GM18505 (cell line): ENCODE measurements around the gene IL17REL.

Experiments used
- ATAC-seq: cut with Tn5 transposase; IDR thresholded peaks from one replicate; pipeline ENCODE4 v1.9.1; 2021; ENCODE audit not compliant: unreplicated experiment
- POLR2A ChIP-seq: IDR thresholded peaks from 4 replicates; pipeline ENCODE4 v1.6.1; 2011; ENCODE audit warnings: borderline replicate concordance; ENCODE audit not compliant: insufficient read depth, insufficient read length; ENCODE audit errors: extremely low read depth

IL17REL gene

GRCh38 chr22:50025993-50026392, 13.4 kb upstream of the IL17REL start:
- no peak for TF ChIP-seq POLR2A
- ATAC-seq, result no peak

- TF ChIP-seq POLR2A, result no peak
- ATAC-seq, result no peak
These were observed 9.7 kb upstream of the IL17REL start for GRCh38 chr22:50022171-50022819.

GRCh38 chr22:50020606-50021005, 8.0 kb upstream of the IL17REL start:
- TF ChIP-seq POLR2A, result no peak
- no peak for ATAC-seq

GRCh38 chr22:50019316-50019715, 6.8 kb upstream of the IL17REL start:
- TF ChIP-seq POLR2A, result no peak
- no peak for ATAC-seq

GRCh38 chr22:50018608-50019285, 6.2 kb upstream of the IL17REL start:
- ATAC-seq, result no peak
- no peak for TF ChIP-seq POLR2A

- ATAC-seq, result no peak
These were observed 5.2 kb upstream of the IL17REL start for GRCh38 chr22:50017701-50018224.

GRCh38 chr22:50016988-50017700, 4.6 kb upstream of the IL17REL start:
- ATAC-seq, result no peak
- no peak for TF ChIP-seq POLR2A

More at GRCh38 chr22:50017701-50018224, 5.2 kb upstream of the IL17REL start:
- no peak for TF ChIP-seq POLR2A

- no peak for TF ChIP-seq POLR2A
- ATAC-seq, result no peak
These were observed 3.9 kb upstream of the IL17REL start for GRCh38 chr22:50016308-50016987.

- TF ChIP-seq POLR2A, result no peak
These were observed 3.1 kb upstream of the IL17REL start for GRCh38 chr22:50015451-50016307.

GRCh38 chr22:50014655-50015401, 2.3 kb upstream of the IL17REL start:
- ATAC-seq, result no peak

More at GRCh38 chr22:50015451-50016307, 3.1 kb upstream of the IL17REL start:
- no peak for ATAC-seq

GRCh38 chr22:50014053-50014501, 1.5 kb upstream of the IL17REL start:
- ATAC-seq, result no peak
- TF ChIP-seq POLR2A, result no peak

More at GRCh38 chr22:50014655-50015401, 2.3 kb upstream of the IL17REL start:
- TF ChIP-seq POLR2A, result no peak
